HepG2 (cell line): ENCODE measurements around the gene STAT5A. TPM values are rescaled to one million over a fixed set of nuclear protein-coding genes. Genes with fewer than 3 reads are reported as not detected.

Experiments
- ATAC-seq: fragments of 200-7000 bp; cut with Tn5 transposase; 3 replicates; pipeline ENCODE4 v1.9.1; 2020; ENCODE audit warnings: mild to moderate bottlenecking, moderate library complexity
- BruUV-seq: library from RNA; stranded (reverse); fragments of 400-500 nt; replicated peaks from 2 replicates; lab custom pipeline; 2021; lab: Mats Ljungman, UMichigan
- CTCF ChIA-PET: fragments of 300-600 bp; formaldehyde crosslinking; extraction: SDS; loops from one replicate; lab custom pipeline; 2021; ENCODE audit warnings: low total read pairs, inconsistent platforms, low intra/inter-chr PET ratio; lab: Yijun Ruan, JAX
- POLR2A ChIA-PET: fragments of 350-600 bp; sonication (Branson Sonifier 250); formaldehyde crosslinking; loops from one replicate; lab custom pipeline; 2020; ENCODE audit warnings: antibody characterized with exemption, inconsistent platforms; lab: Yijun Ruan, JAX
- DNase-seq: peaks from one replicate; pipeline ENCODE4 v3.0.0-alpha.2; 2015; ENCODE audit warnings: low spot score
- FAIRE-seq: peaks from 3 replicates; lab custom pipeline; 2011; peaks lifted over from hg19 to GRCh38; lab: Jason Lieb, UNC
- H2AFZ ChIP-seq: one replicate; pipeline ENCODE4 v1.6.1; 2011; ENCODE audit warnings: low read length, inconsistent platforms
- H3K27ac ChIP-seq: fragments of 300-600 bp; 3 replicates; pipeline ENCODE4 v1.8.0; 2011; ENCODE audit warnings: mixed run types, mild to moderate bottlenecking, mixed read lengths, low read length, inconsistent platforms; ENCODE audit not compliant: insufficient read depth; ENCODE audit errors: extremely low read length
- H3K27me3 ChIP-seq, 2 experiments: fragments of 200-600 bp in 1 of 2; 2 replicates in 1 of 2; 3 replicates in 1 of 2; pipeline versions ENCODE4 v1.6.0 to v1.8.0; 2011; ENCODE audit warnings: low read length in 2 of 2, mild to moderate bottlenecking in 2 of 2, moderate library complexity in 2 of 2, inconsistent platforms in 1 of 2; ENCODE audit not compliant: insufficient read depth in 2 of 2, control insufficient read depth in 1 of 2
- H3K36me3 ChIP-seq, 2 experiments: fragments of 200-600 bp in 1 of 2; replicated peaks in 1 of 2; 2 replicates in 1 of 2; 3 replicates in 1 of 2; pipeline versions ENCODE4 v1.5.1 to v1.8.0; 2011; ENCODE audit warnings: low read length in 2 of 2, inconsistent platforms in 1 of 2; ENCODE audit not compliant: insufficient read depth in 2 of 2, control insufficient read depth in 1 of 2
- H3K4me1 ChIP-seq: 2 replicates; pipeline ENCODE4 v1.5.1; 2012; ENCODE audit warnings: low read length, inconsistent platforms; ENCODE audit not compliant: insufficient read depth
- H3K4me2 ChIP-seq: 2 replicates; pipeline ENCODE4 v1.6.0; 2011; ENCODE audit warnings: low read depth, low read length, inconsistent platforms
- H3K4me3 ChIP-seq, 3 experiments: fragments of 200-600 bp in 1 of 3; sonication (generic), shearing (Covaris generic) in 1 of 3; replicated peaks in 1 of 3; 2 replicates each; pipeline ENCODE4 v1.5.1; 2011 to 2016; ENCODE audit warnings: low read length in 3 of 3, inconsistent platforms in 2 of 3, low read depth in 2 of 3, mild to moderate bottlenecking in 2 of 3, control low read depth in 1 of 3, mixed read lengths in 1 of 3; ENCODE audit not compliant: insufficient read depth in 1 of 3
- H3K79me2 ChIP-seq: one replicate; pipeline ENCODE4 v1.6.1; 2011; ENCODE audit warnings: low read length, inconsistent platforms; ENCODE audit not compliant: insufficient read depth
- H3K9ac ChIP-seq: 2 replicates; pipeline ENCODE4 v1.6.0; 2011; ENCODE audit warnings: mild to moderate bottlenecking, low read depth, low read length, inconsistent platforms; ENCODE audit not compliant: insufficient read depth
- H3K9me3 ChIP-seq: 2 replicates; pipeline ENCODE4 v1.5.1; 2012; ENCODE audit warnings: mild to moderate bottlenecking, low read length
- H4K20me1 ChIP-seq: 2 replicates; pipeline ENCODE4 v1.6.0; 2011; ENCODE audit warnings: inconsistent platforms, mild to moderate bottlenecking, low read length, moderate library complexity; ENCODE audit not compliant: insufficient read depth
- GABPB1 ChIP-seq: IDR thresholded peaks from 2 replicates; pipeline ENCODE4 v1.6.1; 2016; ENCODE audit warnings: mild to moderate bottlenecking, missing genetic modification reagents, moderate library complexity, missing compliant biosample characterization
- HNF4A ChIP-seq: sonication (generic); formaldehyde crosslinking; IDR thresholded peaks from 2 replicates; pipeline ENCODE4 v1.4.0; 2020; ENCODE audit warnings: missing genetic modification reagents
- HNF4G ChIP-seq, 2 experiments: sonication (generic) in 1 of 2; formaldehyde crosslinking in 1 of 2; IDR thresholded peaks; 2 replicates each; pipeline versions ENCODE4 v1.4.0 to v1.6.1; 2011 to 2020; ENCODE audit warnings: borderline replicate concordance in 2 of 2, low read depth in 2 of 2, mild to moderate bottlenecking in 2 of 2, low read length in 1 of 2, missing genetic modification reagents in 1 of 2, moderate library complexity in 1 of 2
- MAFK ChIP-seq, 2 experiments: IDR thresholded peaks in 1 of 2; conservative IDR thresholded peaks in 1 of 2; 2 replicates each; pipeline ENCODE4 v1.6.1; 2011; ENCODE audit warnings: improper control_type of control experiment in 2 of 2, low read length in 2 of 2
- RBM39 ChIP-seq: fragments of 200-400 bp; formaldehyde crosslinking; IDR thresholded peaks from one replicate; pipeline ENCODE4 v1.6.1; 2018; ENCODE audit warnings: antibody characterized with exemption, mild to moderate bottlenecking, low read depth, low read length; ENCODE audit not compliant: poor library complexity, severe bottlenecking
- RXRA ChIP-seq: sonication (generic); formaldehyde crosslinking; IDR thresholded peaks from 2 replicates; pipeline ENCODE4 v1.5.1; 2020; ENCODE audit warnings: missing genetic modification reagents
- SRSF4 ChIP-seq: fragments of 200-400 bp; formaldehyde crosslinking; IDR thresholded peaks from one replicate; pipeline ENCODE4 v1.6.1; 2018; ENCODE audit warnings: mild to moderate bottlenecking, low read depth, low read length, moderate library complexity; ENCODE audit not compliant: poor library complexity, severe bottlenecking
- ZNF224 ChIP-seq: sonication (generic); formaldehyde crosslinking; IDR thresholded peaks from 2 replicates; pipeline ENCODE4 v1.5.0; 2020; ENCODE audit warnings: mild to moderate bottlenecking, missing genetic modification reagents
- ZNF619 ChIP-seq: sonication (generic); formaldehyde crosslinking; IDR thresholded peaks from 2 replicates; pipeline ENCODE4 v1.4.0; 2020; ENCODE audit warnings: mild to moderate bottlenecking, missing genetic modification reagents
- ZNF772 ChIP-seq: sonication (generic); formaldehyde crosslinking; IDR thresholded peaks from 2 replicates; pipeline ENCODE4 v1.5.0; 2020; ENCODE audit warnings: mild to moderate bottlenecking, missing genetic modification reagents
- WGBS: methylation state at CpG from one replicate; pipeline ENCODE4 v1.1.6; 2017; ENCODE audit warnings: low lambda C conversion rate; 5-methylcytosine and 5-hydroxymethylcytosine counted together
- in situ Hi-C: cut with HindIII; loops from 2 replicates; pipeline ENCODE4 v1.10.0; 2017; ENCODE audit warnings: low pct_unique_long_range_greater_than_20kb; ENCODE audit not compliant: extremely low pct_ligation_motif_present
- intact Hi-C: fragments of 100-400 bp; cut with micrococcal nuclease; formaldehyde crosslinking; loops from one replicate; pipeline ENCODE4 v1.10.0; 2022; ENCODE audit not compliant: unreplicated experiment
- polyA plus RNA-seq, 8 experiments: library from polyadenylated mRNA; depleted of rRNA in 3 of 8; stranded (reverse) in 7 of 8; unstranded in 1 of 8; fragments of >200 nt; fragmentation: Illumina TruSeq in 4 of 8; extraction: Trizol in 4 of 8; gene quantifications; 2 replicates each; pipeline versions ENCODE4 v1.2.1 to v1.2.3, GENCODE V29; 2011 to 2016; ENCODE audit warnings: low read depth in 4 of 8, missing spikeins in 1 of 8, mixed read lengths in 1 of 8; ENCODE audit not compliant: insufficient read depth in 1 of 8
- total RNA-seq, 5 experiments: library from RNA; depleted of rRNA; stranded (reverse); fragments of >200 nt; fragmentation: Illumina TruSeq; extraction: Trizol; gene quantifications; 2 replicates each; pipeline ENCODE4 v1.2.3, GENCODE V29; 2016; ENCODE audit warnings: low read depth in 1 of 5
- TF ChIP-seq, protein P1 (sequence below): sonication (generic); formaldehyde crosslinking; IDR thresholded peaks from 2 replicates; pipeline ENCODE4 v1.8.1; 2023; ENCODE audit warnings: mild to moderate bottlenecking, missing genetic modification reagents
- TF ChIP-seq, protein P2 (sequence below): sonication (generic); formaldehyde crosslinking; IDR thresholded peaks from 2 replicates; pipeline ENCODE4 v1.4.0; 2020; ENCODE audit warnings: missing genetic modification reagents
- TF ChIP-seq, protein P3 (sequence below): sonication (generic); formaldehyde crosslinking; IDR thresholded peaks from 2 replicates; pipeline ENCODE4 v1.5.1; 2020; ENCODE audit warnings: mild to moderate bottlenecking, missing genetic modification reagents, moderate library complexity

Gene STAT5A
- total and polyA plus RNA-seq, 2 of the 13 experiments (the other 11 are each of a cell fraction or from before 2014, with no cell fraction given), result 1.4 to 4.1 TPM

DNA sequence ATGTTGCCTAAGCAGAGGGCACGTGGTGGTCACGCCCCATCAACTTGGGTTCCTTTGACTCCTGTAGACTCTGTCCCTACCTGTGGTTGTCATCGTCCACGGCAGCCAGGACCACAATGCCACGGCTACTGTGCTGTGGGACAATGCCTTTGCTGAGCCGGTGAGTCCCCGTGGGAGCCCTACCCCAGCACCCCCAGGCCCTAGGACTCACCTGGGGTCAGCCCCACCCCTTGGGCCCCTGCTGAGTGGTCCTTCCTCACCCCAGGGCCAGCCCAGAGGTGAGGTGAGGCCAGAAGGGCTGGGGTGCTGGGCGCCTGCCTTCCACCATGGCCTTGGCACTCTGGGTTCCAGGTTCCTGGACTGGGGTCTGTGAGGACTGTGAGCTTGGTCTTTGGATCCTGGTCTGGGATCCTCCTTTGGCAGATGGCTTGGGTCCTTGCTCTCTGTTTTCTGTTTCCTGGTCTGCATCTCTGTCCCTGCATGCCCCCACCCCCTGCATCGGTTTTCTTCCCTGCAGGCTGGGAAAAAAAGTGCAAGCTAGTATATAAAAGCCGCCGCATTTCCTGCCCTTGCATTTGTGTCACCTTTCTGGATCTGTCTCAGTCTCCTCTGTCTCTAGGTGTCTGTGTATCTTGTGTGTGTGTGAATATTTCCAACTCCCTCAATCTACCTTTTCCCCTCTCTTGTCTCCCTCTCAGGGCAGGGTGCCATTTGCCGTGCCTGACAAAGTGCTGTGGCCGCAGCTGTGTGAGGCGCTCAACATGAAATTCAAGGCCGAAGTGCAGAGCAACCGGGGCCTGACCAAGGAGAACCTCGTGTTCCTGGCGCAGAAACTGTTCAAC lies 17.5 kb downstream of the STAT5A start:
- ATAC-seq (no peak), DNase-seq (no peak)
- Histone ChIP-seq H3K27me3 (no peaks in the 10 kb centered on the region), H3K4me2 (no peak overlapping the region), H3K27ac (no peak overlapping the region), H3K9ac (no peak overlapping the region), H3K4me3 (no peak overlapping the region), H4K20me1 (no peaks in the 10 kb centered on the region), H2AFZ (no peak overlapping the region)
- ChIA-PET POLR2A (no interaction called here), CTCF (no interaction called here)
- 71% methylated on average over 15 of the region's 18 CpGs for WGBS
- intact Hi-C loops, result no loop called here
- TF ChIP-seq HNF4G (IDR thresholded peaks at IDR 0.05; ENCODE audit: borderline replicate concordance, low read depth, low read length) (0 out of 2 replicates have a peak, but pooled peaks have one; percentile 37), HNF4G (CRISPR knock-in tag; IDR thresholded peaks at IDR 0.05; ENCODE audit: borderline replicate concordance, low read depth) (no peak), RBM39 (no peak), GABPB1 (CRISPR knock-in tag) (peak; percentile 35; the same call in 1 of the 2 replicates), RXRA (CRISPR knock-in tag) (peak; percentile 30; the same call in 1 of the 2 replicates), ZNF619 (CRISPR knock-in tag) (no peak), SRSF4 (no peak), MAFK (conservative IDR thresholded peaks at IDR 0.05 in 1 of 2, IDR thresholded peaks at IDR 0.05 in 1 of 2; ENCODE audit: low read length in 2 of 2) (peak; percentile 17 to 30; a peak in 1 of 4 replicates), ZNF772 (CRISPR knock-in tag) (no peak), HNF4A (CRISPR knock-in tag) (peak; percentile 36; the same call in 1 of the 2 replicates), ZNF224 (CRISPR knock-in tag) (no peak)
- TF ChIP-seq, protein P1, sequence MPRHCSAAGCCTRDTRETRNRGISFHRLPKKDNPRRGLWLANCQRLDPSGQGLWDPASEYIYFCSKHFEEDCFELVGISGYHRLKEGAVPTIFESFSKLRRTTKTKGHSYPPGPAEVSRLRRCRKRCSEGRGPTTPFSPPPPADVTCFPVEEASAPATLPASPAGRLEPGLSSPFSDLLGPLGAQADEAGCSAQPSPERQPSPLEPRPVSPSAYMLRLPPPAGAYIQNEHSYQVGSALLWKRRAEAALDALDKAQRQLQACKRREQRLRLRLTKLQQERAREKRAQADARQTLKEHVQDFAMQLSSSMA (CRISPR knock-in tag), result 0 out of 2 replicates have a peak, but pooled peaks have one; percentile 52
- TF ChIP-seq, protein P2, sequence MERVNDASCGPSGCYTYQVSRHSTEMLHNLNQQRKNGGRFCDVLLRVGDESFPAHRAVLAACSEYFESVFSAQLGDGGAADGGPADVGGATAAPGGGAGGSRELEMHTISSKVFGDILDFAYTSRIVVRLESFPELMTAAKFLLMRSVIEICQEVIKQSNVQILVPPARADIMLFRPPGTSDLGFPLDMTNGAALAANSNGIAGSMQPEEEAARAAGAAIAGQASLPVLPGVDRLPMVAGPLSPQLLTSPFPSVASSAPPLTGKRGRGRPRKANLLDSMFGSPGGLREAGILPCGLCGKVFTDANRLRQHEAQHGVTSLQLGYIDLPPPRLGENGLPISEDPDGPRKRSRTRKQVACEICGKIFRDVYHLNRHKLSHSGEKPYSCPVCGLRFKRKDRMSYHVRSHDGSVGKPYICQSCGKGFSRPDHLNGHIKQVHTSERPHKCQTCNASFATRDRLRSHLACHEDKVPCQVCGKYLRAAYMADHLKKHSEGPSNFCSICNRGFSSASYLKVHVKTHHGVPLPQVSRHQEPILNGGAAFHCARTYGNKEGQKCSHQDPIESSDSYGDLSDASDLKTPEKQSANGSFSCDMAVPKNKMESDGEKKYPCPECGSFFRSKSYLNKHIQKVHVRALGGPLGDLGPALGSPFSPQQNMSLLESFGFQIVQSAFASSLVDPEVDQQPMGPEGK (CRISPR knock-in tag), result 0 out of 2 replicates have a peak, but pooled peaks have one; percentile 26
- TF ChIP-seq, protein P3, sequence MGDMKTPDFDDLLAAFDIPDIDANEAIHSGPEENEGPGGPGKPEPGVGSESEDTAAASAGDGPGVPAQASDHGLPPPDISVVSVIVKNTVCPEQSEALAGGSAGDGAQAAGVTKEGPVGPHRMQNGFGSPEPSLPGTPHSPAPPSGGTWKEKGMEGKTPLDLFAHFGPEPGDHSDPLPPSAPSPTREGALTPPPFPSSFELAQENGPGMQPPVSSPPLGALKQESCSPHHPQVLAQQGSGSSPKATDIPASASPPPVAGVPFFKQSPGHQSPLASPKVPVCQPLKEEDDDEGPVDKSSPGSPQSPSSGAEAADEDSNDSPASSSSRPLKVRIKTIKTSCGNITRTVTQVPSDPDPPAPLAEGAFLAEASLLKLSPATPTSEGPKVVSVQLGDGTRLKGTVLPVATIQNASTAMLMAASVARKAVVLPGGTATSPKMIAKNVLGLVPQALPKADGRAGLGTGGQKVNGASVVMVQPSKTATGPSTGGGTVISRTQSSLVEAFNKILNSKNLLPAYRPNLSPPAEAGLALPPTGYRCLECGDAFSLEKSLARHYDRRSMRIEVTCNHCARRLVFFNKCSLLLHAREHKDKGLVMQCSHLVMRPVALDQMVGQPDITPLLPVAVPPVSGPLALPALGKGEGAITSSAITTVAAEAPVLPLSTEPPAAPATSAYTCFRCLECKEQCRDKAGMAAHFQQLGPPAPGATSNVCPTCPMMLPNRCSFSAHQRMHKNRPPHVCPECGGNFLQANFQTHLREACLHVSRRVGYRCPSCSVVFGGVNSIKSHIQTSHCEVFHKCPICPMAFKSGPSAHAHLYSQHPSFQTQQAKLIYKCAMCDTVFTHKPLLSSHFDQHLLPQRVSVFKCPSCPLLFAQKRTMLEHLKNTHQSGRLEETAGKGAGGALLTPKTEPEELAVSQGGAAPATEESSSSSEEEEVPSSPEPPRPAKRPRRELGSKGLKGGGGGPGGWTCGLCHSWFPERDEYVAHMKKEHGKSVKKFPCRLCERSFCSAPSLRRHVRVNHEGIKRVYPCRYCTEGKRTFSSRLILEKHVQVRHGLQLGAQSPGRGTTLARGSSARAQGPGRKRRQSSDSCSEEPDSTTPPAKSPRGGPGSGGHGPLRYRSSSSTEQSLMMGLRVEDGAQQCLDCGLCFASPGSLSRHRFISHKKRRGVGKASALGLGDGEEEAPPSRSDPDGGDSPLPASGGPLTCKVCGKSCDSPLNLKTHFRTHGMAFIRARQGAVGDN, result peak; percentile 29; the same call in 1 of the 2 replicates
- TF ChIP-seq, all 625 proteins: peak for 8
- no peaks in the 10 kb centered on the region for H3K9me3 ChIP-seq
- H3K79me2 ChIP-seq, result no peaks in the 10 kb centered on the region
- in situ Hi-C loops, result no loop called here
- peaks cover 63% of the 10 kb centered on the region for H3K4me1 ChIP-seq
- BruUV-seq, result no TSS peak
- H3K36me3 ChIP-seq, result no peaks in the 10 kb centered on the region
- FAIRE-seq, result no peak
